PFSK-1 (cell line): ENCODE results near the gene CDK5RAP1.

Source experiments
- FOXP2 ChIP-seq: optimal IDR thresholded peaks from 2 replicates; pipeline ENCODE3; 2011; ENCODE audit warnings: borderline replicate concordance, control low read depth, inconsistent platforms; ENCODE audit not compliant: insufficient read depth; ENCODE audit errors: extremely low read length, extremely low read depth
- POLR2AphosphoS5 ChIP-seq: IDR thresholded peaks from 2 replicates; pipeline ENCODE4 v1.6.1; 2012; ENCODE audit warnings: low read depth, mild to moderate bottlenecking, control low read depth, low read length, moderate library complexity
- SIN3A ChIP-seq: IDR thresholded peaks from 2 replicates; pipeline ENCODE4 v1.6.1; 2012; ENCODE audit warnings: mild to moderate bottlenecking, low read length, moderate library complexity, borderline replicate concordance; ENCODE audit not compliant: insufficient read depth
- TAF1 ChIP-seq: IDR thresholded peaks from 2 replicates; pipeline ENCODE4 v1.6.1; 2012; ENCODE audit warnings: low read length, control low read depth, borderline replicate concordance; ENCODE audit not compliant: insufficient read depth
- TF ChIP-seq, protein P1 (sequence below), 2 experiments: IDR thresholded peaks; 2 replicates each; pipeline versions ENCODE4 v1.6.1 to v1.8.0; 2011 to 2012; ENCODE audit warnings: low read depth in 2 of 2, low read length in 2 of 2, control low read depth in 1 of 2, inconsistent platforms in 1 of 2, mild to moderate bottlenecking in 1 of 2, moderate library complexity in 1 of 2; ENCODE audit not compliant: insufficient read depth in 1 of 2

Gene CDK5RAP1

DNA sequence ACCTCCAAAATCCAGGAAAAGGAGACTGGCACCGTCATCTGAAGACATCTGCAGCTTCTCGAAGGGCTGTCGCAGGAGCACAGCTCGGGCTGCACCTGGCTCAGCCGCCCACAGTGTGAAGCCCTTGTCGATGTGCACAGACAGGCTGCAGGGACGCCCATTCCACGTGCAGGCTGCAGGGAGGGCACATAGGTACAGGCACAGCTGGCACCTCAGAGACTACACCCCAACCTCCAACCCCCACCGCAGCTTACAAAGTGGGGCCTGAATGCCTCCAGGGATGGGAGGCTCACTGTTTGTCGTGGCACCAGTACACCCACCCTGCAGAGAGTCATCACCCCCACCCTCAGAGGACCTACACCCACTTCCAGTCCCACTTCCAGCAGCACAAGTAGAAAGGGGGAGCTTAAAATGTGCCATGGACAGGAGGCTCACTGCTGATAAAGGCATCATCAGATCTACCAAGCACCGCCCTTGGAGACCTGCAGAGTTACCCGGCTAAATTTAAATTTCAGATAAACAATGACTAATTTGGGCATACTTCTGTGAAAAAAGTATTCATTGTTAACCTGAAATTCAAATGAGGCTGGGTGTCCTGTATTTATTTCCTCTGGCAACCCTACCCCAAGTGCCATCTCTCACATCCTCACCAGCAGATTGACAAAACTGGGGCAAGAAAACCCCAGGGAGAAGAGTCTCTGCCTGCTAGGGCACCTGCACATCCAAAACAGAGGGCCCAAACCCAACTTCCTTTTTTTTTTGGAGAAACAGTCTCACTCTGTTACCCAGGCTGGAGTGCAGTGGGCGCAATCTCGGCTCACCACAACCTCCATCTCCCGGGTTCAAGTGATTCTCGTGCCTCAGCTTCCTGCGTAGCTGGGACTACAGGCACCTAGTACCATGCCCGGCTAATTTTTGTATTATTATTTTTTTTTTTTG lies 7.7 kb upstream of the CDK5RAP1 start:
- TF ChIP-seq POLR2AphosphoS5 (no peak), TAF1 (no peak), SIN3A (no peak)
- TF ChIP-seq, protein P1, sequence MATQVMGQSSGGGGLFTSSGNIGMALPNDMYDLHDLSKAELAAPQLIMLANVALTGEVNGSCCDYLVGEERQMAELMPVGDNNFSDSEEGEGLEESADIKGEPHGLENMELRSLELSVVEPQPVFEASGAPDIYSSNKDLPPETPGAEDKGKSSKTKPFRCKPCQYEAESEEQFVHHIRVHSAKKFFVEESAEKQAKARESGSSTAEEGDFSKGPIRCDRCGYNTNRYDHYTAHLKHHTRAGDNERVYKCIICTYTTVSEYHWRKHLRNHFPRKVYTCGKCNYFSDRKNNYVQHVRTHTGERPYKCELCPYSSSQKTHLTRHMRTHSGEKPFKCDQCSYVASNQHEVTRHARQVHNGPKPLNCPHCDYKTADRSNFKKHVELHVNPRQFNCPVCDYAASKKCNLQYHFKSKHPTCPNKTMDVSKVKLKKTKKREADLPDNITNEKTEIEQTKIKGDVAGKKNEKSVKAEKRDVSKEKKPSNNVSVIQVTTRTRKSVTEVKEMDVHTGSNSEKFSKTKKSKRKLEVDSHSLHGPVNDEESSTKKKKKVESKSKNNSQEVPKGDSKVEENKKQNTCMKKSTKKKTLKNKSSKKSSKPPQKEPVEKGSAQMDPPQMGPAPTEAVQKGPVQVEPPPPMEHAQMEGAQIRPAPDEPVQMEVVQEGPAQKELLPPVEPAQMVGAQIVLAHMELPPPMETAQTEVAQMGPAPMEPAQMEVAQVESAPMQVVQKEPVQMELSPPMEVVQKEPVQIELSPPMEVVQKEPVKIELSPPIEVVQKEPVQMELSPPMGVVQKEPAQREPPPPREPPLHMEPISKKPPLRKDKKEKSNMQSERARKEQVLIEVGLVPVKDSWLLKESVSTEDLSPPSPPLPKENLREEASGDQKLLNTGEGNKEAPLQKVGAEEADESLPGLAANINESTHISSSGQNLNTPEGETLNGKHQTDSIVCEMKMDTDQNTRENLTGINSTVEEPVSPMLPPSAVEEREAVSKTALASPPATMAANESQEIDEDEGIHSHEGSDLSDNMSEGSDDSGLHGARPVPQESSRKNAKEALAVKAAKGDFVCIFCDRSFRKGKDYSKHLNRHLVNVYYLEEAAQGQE (IDR thresholded peaks at IDR 0.05; ENCODE audit: insufficient read depth in 1 of 2, low read depth in 2 of 2, low read length in 2 of 2), result no peak

DNA sequence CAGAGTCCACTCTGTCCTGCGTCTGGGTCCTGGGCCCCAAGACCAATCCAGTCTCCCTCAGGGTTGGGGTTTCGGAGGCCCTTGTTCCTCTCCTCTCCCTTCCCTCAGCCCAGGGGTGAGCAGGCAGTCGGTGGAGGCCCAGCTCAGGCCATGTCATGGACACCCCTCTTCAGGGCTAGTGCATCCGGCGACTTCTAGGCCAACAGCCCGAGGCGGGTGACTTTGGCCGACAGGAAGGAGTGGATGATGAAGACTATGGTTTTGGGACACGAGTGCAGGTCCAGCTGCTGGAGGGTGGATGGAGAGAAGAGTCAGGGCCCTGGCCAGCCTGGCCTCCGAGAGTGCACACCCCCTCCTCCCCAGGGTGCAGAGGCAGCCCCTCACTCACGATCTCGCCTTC lies 7.0 kb upstream of the CDK5RAP1 start:
- TF ChIP-seq FOXP2 (no peak), SIN3A (no peak), TAF1 (no peak), POLR2AphosphoS5 (no peak)
- TF ChIP-seq, protein P1 (IDR thresholded peaks at IDR 0.05; ENCODE audit: insufficient read depth in 1 of 2, low read depth in 2 of 2, low read length in 2 of 2), result no peak

DNA sequence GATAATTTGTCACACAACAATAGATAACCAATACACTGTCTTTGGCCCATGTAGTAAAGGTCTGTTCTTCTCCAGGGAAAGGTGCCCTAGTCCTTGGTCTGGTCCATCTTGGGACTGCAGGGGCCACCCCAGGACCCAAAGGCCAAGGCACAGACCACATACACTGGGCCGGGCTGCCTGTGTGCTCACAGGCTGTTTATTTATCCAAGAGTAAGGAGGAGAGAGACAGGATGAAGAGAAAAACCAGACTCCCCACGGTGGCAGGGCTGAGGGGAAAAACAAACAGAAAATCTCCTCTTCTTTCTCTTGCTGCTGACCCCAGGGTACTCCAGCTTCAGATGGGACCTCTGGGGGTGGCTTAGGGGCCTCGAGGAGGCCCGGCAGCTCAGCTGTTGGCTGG lies 6.5 kb upstream of the CDK5RAP1 start:
- no peak for TF ChIP-seq SIN3A
- no peak for TF ChIP-seq FOXP2
- TF ChIP-seq, protein P1 (IDR thresholded peaks at IDR 0.05; ENCODE audit: insufficient read depth in 1 of 2, low read depth in 2 of 2, low read length in 2 of 2), result no peak
- TF ChIP-seq TAF1, result no peak
- no peak for TF ChIP-seq POLR2AphosphoS5

DNA sequence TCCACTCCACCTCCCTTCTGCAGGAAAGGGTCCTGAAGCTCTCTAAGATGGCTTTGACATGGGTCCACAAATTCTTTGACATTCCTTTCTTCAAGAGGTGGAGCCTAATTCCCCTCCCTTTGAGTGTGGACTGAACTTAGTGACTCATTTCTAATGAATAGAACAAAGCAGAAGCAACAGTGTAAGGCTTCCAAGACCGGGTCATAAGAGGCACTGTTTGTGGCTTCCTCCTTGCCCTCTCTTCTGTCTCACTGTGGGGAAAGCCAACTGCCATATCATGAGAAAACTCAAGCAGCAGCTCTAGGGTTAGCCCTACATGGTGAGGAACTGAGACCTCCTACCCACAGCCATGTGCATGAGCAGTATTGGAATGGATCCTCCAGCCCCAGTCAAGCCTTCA lies 5.9 kb upstream of the CDK5RAP1 start:
- TF ChIP-seq, protein P1 (IDR thresholded peaks at IDR 0.05; ENCODE audit: insufficient read depth in 1 of 2, low read depth in 2 of 2, low read length in 2 of 2), result no peak
- TF ChIP-seq TAF1 (no peak), SIN3A (no peak), POLR2AphosphoS5 (no peak), FOXP2 (no peak)
